ENCODE results near the gene LRIG1. TPM values are rescaled to one million over a fixed set of nuclear protein-coding genes. Genes with fewer than 3 reads are reported as not detected.

The LRIG1 gene
- total and polyA plus RNA-seq, 10 of the 15 experiments (the other 5 are each of a cell fraction or from before 2014, with no cell fraction given): 0.84 to 16.4 (median 8.1) TPM

GRCh38 chr3:66490984-66491383 is 9.8 kb downstream of the LRIG1 start (continued):
- no peak for TF ChIP-seq CBX3 (IDR thresholded peaks at IDR 0.05; ENCODE audit: borderline replicate concordance, low read depth)
- no peak for TF ChIP-seq ZNF217 (IDR thresholded peaks at IDR 0.05)
- TF ChIP-seq USF2 (IDR thresholded peaks at IDR 0.05; ENCODE audit: borderline replicate concordance, low read depth, low read length): no peak
- no peak for TF ChIP-seq EGR1 (IDR thresholded peaks at IDR 0.05; ENCODE audit: borderline replicate concordance in 1 of 2, low read depth in 2 of 2, low read length in 2 of 2)
- TF ChIP-seq JUNB (IDR thresholded peaks at IDR 0.05): no peak
- TF ChIP-seq NBN (IDR thresholded peaks at IDR 0.05): no peak
- TF ChIP-seq KAT2A (conservative IDR thresholded peaks at IDR 0.05; ENCODE audit: control insufficient read depth, low read depth, low read length): no peak
- no peak for TF ChIP-seq TCF3 (IDR thresholded peaks at IDR 0.05; ENCODE audit: borderline replicate concordance, insufficient read depth, low read depth, low read length)
- no peak for TF ChIP-seq HDGF (IDR thresholded peaks at IDR 0.05)

- H3K27ac ChIP-seq (ENCODE audit: control insufficient read depth, insufficient read depth): no peak overlapping the region
- peak overlapping the region; percentile 61 for H3K4me2 ChIP-seq (ENCODE audit: control insufficient read depth, insufficient read depth)
- no peak overlapping the region for H2AFZ ChIP-seq (ENCODE audit: control insufficient read depth, low read depth, low read length)
- no peaks in the 10 kb centered on the region for H3K36me3 ChIP-seq (ENCODE audit: control insufficient read depth in 2 of 2, insufficient read depth in 2 of 2, low read length in 1 of 2)
- ATAC-seq (peak; percentile 37), FAIRE-seq (no peak), DNase-seq (ENCODE audit: low read depth, low spot score) (no peak)
- ChIA-PET POLR2A (interaction anchor here (0.7 to 1.5 kb wide), 2 partner anchors 16 to 22 kb away, joined by 3 read pairs; no protein-coding TSS in a partner anchor), RAD21 (ENCODE audit: unreplicated experiment) (interaction anchor here (1.0 to 2.6 kb wide), 2 partner anchors 10 to 18 kb away, joined by 5 to 15 read pairs; no protein-coding TSS in a partner anchor), SMC1A (ENCODE audit: uncharacterized antibody, unreplicated experiment) (interaction anchor here (0.9 to 4.4 kb wide), 7 partner anchors 7 to 100 kb away, joined by 3 to 30 read pairs (median 9); no protein-coding TSS in a partner anchor), CTCF (interaction anchor here (0.7 to 3.0 kb wide), 5 partner anchors 9 to 236 kb away, joined by 3 to 15 read pairs (median 3); no protein-coding TSS in a partner anchor)
- H3K9me3 ChIP-seq (replicated peaks; ENCODE audit: control insufficient read depth, insufficient read depth, low read length): no peaks in the 10 kb centered on the region
- WGBS (ENCODE audit: insufficient coverage, insufficient replicate concordance, low lambda C conversion rate, missing lambda C conversion rate): 4% methylated on average over 4 of the region's 4 CpGs
- H3K9ac ChIP-seq (ENCODE audit: control insufficient read depth, insufficient read depth, low read length): no peak overlapping the region
- intact Hi-C loops (cut with micrococcal nuclease; ENCODE audit: unreplicated experiment) (no loop called here), in situ Hi-C loops (cut with MboI) (no loop called here)
- no peaks in the 10 kb centered on the region for H3K27me3 ChIP-seq (replicated peaks in 1 of 2; ENCODE audit: control insufficient read depth in 2 of 2, insufficient read depth in 2 of 2, low read length in 1 of 2)
- TF ChIP-seq BHLHE40 (IDR thresholded peaks at IDR 0.05; ENCODE audit: borderline replicate concordance in 1 of 2, low read depth in 2 of 2, low read length in 1 of 2) (no peak), RUNX3 (IDR thresholded peaks at IDR 0.05; ENCODE audit: low read length) (peak; percentile 44)
- H4K20me1 ChIP-seq (ENCODE audit: control insufficient read depth, insufficient read depth): no peaks in the 10 kb centered on the region
- no TSS peak for BruUV-seq (replicated peaks)
- peaks cover 2% of the 10 kb centered on the region; the same call in 1 of the 2 replicates for H3K79me2 ChIP-seq (ENCODE audit: control insufficient read depth, insufficient read depth, low read length)
- H3K4me1 ChIP-seq (ENCODE audit: control insufficient read depth, insufficient read depth, low read length): peaks cover 19% of the 10 kb centered on the region
- no peak overlapping the region for H3K4me3 ChIP-seq
Measured at GRCh38 chr3:66490214-66490613, 10.6 kb downstream of the LRIG1 start.
